Hepatocyte (in vitro differentiated cells): ENCODE results near the gene HOXA11. TPM values are rescaled to one million over a fixed set of nuclear protein-coding genes. Genes with fewer than 3 reads are reported as not detected.

Experiments used
- DNase-seq: peaks from one replicate; pipeline ENCODE4 v3.0.0-alpha.2; 2016; ENCODE audit warnings: low spot score
- H2AFZ ChIP-seq: fragments of 200-600 bp; sonication (generic); 2 replicates; pipeline ENCODE4 v1.6.0; 2016; ENCODE audit warnings: antibody characterized with exemption, mild to moderate bottlenecking
- H3K27ac ChIP-seq: fragments of 200-600 bp; sonication (generic); 2 replicates; pipeline ENCODE4 v1.5.1; 2016; ENCODE audit warnings: mild to moderate bottlenecking
- H3K27me3 ChIP-seq: fragments of 200-600 bp; sonication (generic); 2 replicates; pipeline ENCODE4 v1.6.1; 2016
- H3K36me3 ChIP-seq: fragments of 200-600 bp; sonication (generic); replicated peaks from 2 replicates; pipeline ENCODE4 v1.5.1; 2016; ENCODE audit warnings: low read depth; ENCODE audit not compliant: insufficient read depth
- H3K4me1 ChIP-seq: fragments of 200-600 bp; sonication (generic); 2 replicates; pipeline ENCODE4 v1.5.1; 2016; ENCODE audit warnings: mild to moderate bottlenecking, moderate library complexity; ENCODE audit not compliant: insufficient read depth
- H3K4me2 ChIP-seq: fragments of 200-600 bp; sonication (generic); 2 replicates; pipeline ENCODE4 v1.6.0; 2016
- H3K4me3 ChIP-seq: fragments of 200-600 bp; sonication (generic); 2 replicates; pipeline ENCODE4 v1.5.1; 2016; ENCODE audit warnings: mild to moderate bottlenecking
- H3K79me2 ChIP-seq: fragments of 200-600 bp; sonication (generic); 2 replicates; pipeline ENCODE4 v1.6.0; 2017; ENCODE audit warnings: mild to moderate bottlenecking
- H3K9me2 ChIP-seq: fragments of 200-600 bp; sonication (generic); replicated peaks from 2 replicates; pipeline ENCODE4 v1.6.0; 2017; ENCODE audit warnings: mild to moderate bottlenecking; ENCODE audit not compliant: insufficient read depth
- H3K9me3 ChIP-seq: fragments of 200-600 bp; sonication (generic); 2 replicates; pipeline ENCODE4 v1.5.1; 2016; ENCODE audit warnings: low read depth, mild to moderate bottlenecking
- H4K20me1 ChIP-seq: fragments of 200-600 bp; sonication (generic); 2 replicates; pipeline ENCODE4 v1.6.0; 2016; ENCODE audit warnings: mild to moderate bottlenecking; ENCODE audit not compliant: insufficient read depth, poor library complexity, severe bottlenecking
- EZH2 ChIP-seq: fragments of 200-600 bp; sonication (generic); IDR thresholded peaks from 2 replicates; pipeline ENCODE4 v1.6.1; 2016; ENCODE audit warnings: antibody characterized with exemption, mild to moderate bottlenecking, borderline replicate concordance
- EZH2phosphoT487 ChIP-seq: fragments of 200-600 bp; sonication (generic); IDR thresholded peaks from one replicate; pipeline ENCODE4 v1.6.1; 2018; ENCODE audit warnings: antibody characterized with exemption, mild to moderate bottlenecking, low read depth, moderate library complexity; ENCODE audit not compliant: unreplicated experiment, severe bottlenecking
- whole genome bisulfite sequencing: methylation state at CpG from one replicate; pipeline ENCODE4 v1.1.6; 2016; ENCODE audit warnings: low lambda C conversion rate; ENCODE audit errors: missing lambda C conversion rate; 5-methylcytosine and 5-hydroxymethylcytosine counted together
- microRNA counts: library from miRNA; unstranded; fragments of <30 nt; microRNA quantifications from one replicate; lab custom pipeline; 2017
- microRNA-seq: library from miRNA; unstranded; fragments of <30 nt; microRNA quantifications from one replicate; pipeline ENCODE4, GENCODE V29; 2017
- polyA plus RNA-seq: library from polyadenylated mRNA; unstranded; fragments of >200 nt; fragmentation: Nextera tagmentation; extraction: Ambion mirVana; gene quantifications from 2 replicates; pipeline ENCODE4 v1.2.1, GENCODE V29; 2016
- small RNA-seq: library from RNA; depleted of rRNA; stranded (forward); fragments of <200 nt; gene quantifications from one replicate; pipeline ENCODE3, GENCODE V24; 2014
- total RNA-seq: library from RNA; depleted of rRNA; stranded (reverse); fragments of >200 nt; gene quantifications from 2 replicates; pipeline ENCODE4 v1.2.3, GENCODE V29; 2014
- TF ChIP-seq, protein P1 (sequence below): fragments of 200-600 bp; sonication (generic); IDR thresholded peaks from 2 replicates; pipeline ENCODE4 v1.5.1; 2016; ENCODE audit warnings: antibody characterized with exemption, mild to moderate bottlenecking; ENCODE audit not compliant: poor library complexity

HOXA11 gene
- total and polyA plus RNA-seq, 2 experiments from 2014 or later = 6.4 to 7.6 TPM

DNA sequence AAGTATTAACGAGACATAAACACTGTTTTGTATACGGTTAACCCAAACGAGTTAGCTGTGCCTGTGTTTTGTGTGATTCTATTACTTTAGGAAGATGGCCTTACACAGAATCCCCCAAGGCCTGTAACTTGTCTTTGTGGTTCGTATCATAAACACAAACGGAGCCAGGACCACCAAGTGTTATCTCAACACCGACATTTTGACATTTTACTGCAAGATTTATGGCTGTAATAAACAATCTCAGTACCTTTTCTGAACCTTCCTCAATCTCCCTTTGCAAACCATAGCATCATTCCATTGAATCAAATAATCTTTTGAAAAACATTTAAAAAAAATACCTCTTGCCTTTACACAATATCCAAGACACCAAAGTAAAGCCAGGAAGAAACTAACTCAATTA, 52.1 kb downstream of the HOXA11 start:
- TF ChIP-seq EZH2 (no peak), EZH2phosphoT487 (no peak)
- TF ChIP-seq, protein P1, sequence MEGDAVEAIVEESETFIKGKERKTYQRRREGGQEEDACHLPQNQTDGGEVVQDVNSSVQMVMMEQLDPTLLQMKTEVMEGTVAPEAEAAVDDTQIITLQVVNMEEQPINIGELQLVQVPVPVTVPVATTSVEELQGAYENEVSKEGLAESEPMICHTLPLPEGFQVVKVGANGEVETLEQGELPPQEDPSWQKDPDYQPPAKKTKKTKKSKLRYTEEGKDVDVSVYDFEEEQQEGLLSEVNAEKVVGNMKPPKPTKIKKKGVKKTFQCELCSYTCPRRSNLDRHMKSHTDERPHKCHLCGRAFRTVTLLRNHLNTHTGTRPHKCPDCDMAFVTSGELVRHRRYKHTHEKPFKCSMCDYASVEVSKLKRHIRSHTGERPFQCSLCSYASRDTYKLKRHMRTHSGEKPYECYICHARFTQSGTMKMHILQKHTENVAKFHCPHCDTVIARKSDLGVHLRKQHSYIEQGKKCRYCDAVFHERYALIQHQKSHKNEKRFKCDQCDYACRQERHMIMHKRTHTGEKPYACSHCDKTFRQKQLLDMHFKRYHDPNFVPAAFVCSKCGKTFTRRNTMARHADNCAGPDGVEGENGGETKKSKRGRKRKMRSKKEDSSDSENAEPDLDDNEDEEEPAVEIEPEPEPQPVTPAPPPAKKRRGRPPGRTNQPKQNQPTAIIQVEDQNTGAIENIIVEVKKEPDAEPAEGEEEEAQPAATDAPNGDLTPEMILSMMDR = no peak
- Histone ChIP-seq H4K20me1 (no peaks in the 10 kb centered on the region), H3K79me2 (no peaks in the 10 kb centered on the region), H3K4me2 (no peak overlapping the region), H3K9me3 (no peaks in the 10 kb centered on the region), H3K36me3 (no peaks in the 10 kb centered on the region), H3K27me3 (peaks cover 85% of the 10 kb centered on the region), H3K4me1 (peaks cover 10% of the 10 kb centered on the region), H3K9me2 (no peaks in the 10 kb centered on the region), H2AFZ (no peak overlapping the region), H3K4me3 (no peak overlapping the region), H3K27ac (no peak overlapping the region)
- 25% methylated on average over 6 of the region's 6 CpGs for WGBS
- no peak for DNase-seq

DNA sequence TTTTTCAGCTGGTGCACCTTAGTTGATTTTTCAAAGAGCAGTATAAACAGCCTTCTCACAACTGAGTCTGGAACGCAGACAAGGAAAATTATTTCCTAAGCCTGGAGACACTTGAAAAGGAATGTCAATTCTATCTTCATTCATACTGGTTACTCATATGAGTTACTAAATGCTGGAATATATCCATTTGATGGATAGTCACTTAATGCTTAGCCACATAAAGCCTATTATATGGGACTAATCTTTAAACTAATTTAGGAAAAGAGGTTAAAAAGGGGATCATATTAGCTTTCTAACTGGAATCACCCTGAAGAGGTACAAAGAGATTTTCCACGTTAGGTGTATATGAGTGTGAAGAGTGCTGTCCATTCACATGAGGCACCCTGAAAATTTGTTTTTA, 52.8 kb downstream of the HOXA11 start:
- 65% methylated on average over 2 of the region's 2 CpGs for WGBS
- Histone ChIP-seq H3K4me3 (no peak overlapping the region), H3K36me3 (no peaks in the 10 kb centered on the region), H3K9me3 (no peaks in the 10 kb centered on the region), H3K4me2 (no peak overlapping the region), H3K9me2 (no peaks in the 10 kb centered on the region), H3K27me3 (peaks cover 85% of the 10 kb centered on the region), H3K27ac (no peak overlapping the region), H3K79me2 (no peaks in the 10 kb centered on the region), H4K20me1 (no peaks in the 10 kb centered on the region), H3K4me1 (peaks cover 10% of the 10 kb centered on the region), H2AFZ (no peak overlapping the region)
- DNase-seq = no peak
- TF ChIP-seq EZH2phosphoT487 (no peak), EZH2 (no peak)
- TF ChIP-seq, protein P1 = no peak

DNA sequence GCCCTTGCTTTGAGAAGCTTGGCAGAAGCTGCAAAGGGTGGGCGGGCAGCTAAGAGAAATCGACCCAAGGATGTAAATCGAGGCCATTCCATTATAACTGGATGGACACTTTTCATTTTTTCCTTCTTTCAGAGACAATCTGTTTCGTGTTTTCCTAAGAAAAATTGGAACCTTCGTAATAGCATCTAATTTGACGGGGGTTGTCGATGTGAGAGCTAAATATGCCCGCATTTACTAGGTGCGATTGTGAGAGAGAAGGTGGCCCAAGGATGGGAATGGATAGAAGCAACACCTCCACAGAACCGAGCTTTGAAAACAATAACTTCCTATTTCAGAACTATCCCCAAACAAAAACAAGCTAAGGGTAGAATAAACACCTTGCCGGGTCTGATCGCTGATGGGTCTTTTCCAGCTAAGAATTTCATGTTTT, 53.6 kb downstream of the HOXA11 start:
- peak overlapping the region; percentile 39 for H3K27ac ChIP-seq
- peaks cover 10% of the 10 kb centered on the region for H3K4me1 ChIP-seq
- peak overlapping the region; percentile 80 for H3K4me3 ChIP-seq

More for the DNA sequence above, 53.6 kb downstream of the HOXA11 start:
- DNase-seq = no peak
- Histone ChIP-seq H4K20me1 (no peaks in the 10 kb centered on the region), H3K4me2 (peak overlapping the region; percentile 92), H3K36me3 (no peaks in the 10 kb centered on the region), H3K9me3 (no peaks in the 10 kb centered on the region), H3K79me2 (no peaks in the 10 kb centered on the region), H2AFZ (peak overlapping the region; percentile 93), H3K27me3 (peaks cover 87% of the 10 kb centered on the region), H3K9me2 (no peaks in the 10 kb centered on the region)
- TF ChIP-seq, protein P1 = no peak
- TF ChIP-seq EZH2 = peak; percentile 69
- no peak for TF ChIP-seq EZH2phosphoT487
- WGBS = 27% methylated on average over 12 of the region's 12 CpGs

MicroRNAs within 50 kb of the gene (microRNA counts, 767-probe panel; counts per million panel counts)
- microRNA hsa-miR-196b-5p (lab: Ali Mortazavi, UCI) = 7,694 counts per million, percentile 47 among the panel's probes with 10 or more counts

Small RNA genes within 50 kb of the gene (microRNA-seq; reads per million reads assigned to microRNA genes)
- 8,357 reads per million, percentile 93 among the genes with 10 or more reads in this experiment for gene MIR196B

Small RNA genes within 50 kb of the gene (small RNA-seq; reads per million reads assigned to genes)
- not detected for gene AC004080.5
- gene RF02140 = not detected
- not detected for gene RF02141

Other genes with a start within 250 kb of the HOXA11 start
- 0.12 and 0.30 TPM in 2 replicates for gene HOXA1, start 89.2 kb downstream of the HOXA11 start, total RNA-seq
- 0.25 and 0.77 TPM in 2 replicates for gene HOXA1, start 89.2 kb downstream of the HOXA11 start, polyA plus RNA-seq
- 0.36 TPM in 1 of 2 replicates, not detected in the other for gene HOXA2, start 82.5 kb downstream of the HOXA11 start, total RNA-seq
- gene HOXA2, start 82.5 kb downstream of the HOXA11 start, polyA plus RNA-seq = 0.07 and 0.81 TPM in 2 replicates
- gene HOXA4, start 54.5 kb downstream of the HOXA11 start, total RNA-seq = 1.3 and 1.4 TPM in 2 replicates
- gene HOXA4, start 54.5 kb downstream of the HOXA11 start, polyA plus RNA-seq = 0.69 and 0.96 TPM in 2 replicates
- 0.08 and 0.70 TPM in 2 replicates for gene HOXA5, start 41.6 kb downstream of the HOXA11 start, total RNA-seq
- 0.41 and 0.92 TPM in 2 replicates for gene HOXA5, start 41.6 kb downstream of the HOXA11 start, polyA plus RNA-seq
- not detected in 2 replicates for gene HOXA6, start 37.5 kb downstream of the HOXA11 start, total RNA-seq
- 0.16 and 0.23 TPM in 2 replicates for gene HOXA6, start 37.5 kb downstream of the HOXA11 start, polyA plus RNA-seq
- 0.83 and 3.0 TPM in 2 replicates for gene HOXA3, start 32.6 kb downstream of the HOXA11 start, total RNA-seq
- gene HOXA3, start 32.6 kb downstream of the HOXA11 start, polyA plus RNA-seq = 4.1 and 4.5 TPM in 2 replicates
- gene HOXA7, start 28.6 kb downstream of the HOXA11 start, total RNA-seq = 0.32 and 0.83 TPM in 2 replicates
- 1.0 TPM in 1 of 2 replicates, not detected in the other for gene HOXA7, start 28.6 kb downstream of the HOXA11 start, polyA plus RNA-seq
- gene HOXA9, start 19.7 kb downstream of the HOXA11 start, total RNA-seq = 3.6 and 5.9 TPM in 2 replicates
- 3.5 and 4.4 TPM in 2 replicates for gene HOXA9, start 19.7 kb downstream of the HOXA11 start, polyA plus RNA-seq
- 9.9 and 15.1 TPM in 2 replicates for gene HOXA10, start 10.9 kb downstream of the HOXA11 start, total RNA-seq
- 7.7 and 8.1 TPM in 2 replicates for gene HOXA10, start 10.9 kb downstream of the HOXA11 start, polyA plus RNA-seq
- gene HOXA13, start 14.9 kb upstream of the HOXA11 start, total RNA-seq = 13.0 and 14.2 TPM in 2 replicates
- 6.1 and 6.2 TPM in 2 replicates for gene HOXA13, start 14.9 kb upstream of the HOXA11 start, polyA plus RNA-seq
- gene EVX1, start 57.6 kb upstream of the HOXA11 start, total RNA-seq = 1.1 and 1.6 TPM in 2 replicates
- 0.95 and 1.9 TPM in 2 replicates for gene EVX1, start 57.6 kb upstream of the HOXA11 start, polyA plus RNA-seq